Activated CD8-positive, alpha-beta memory T cell treated with anti-CD3 and anti-CD28 coated beads, Interleukin-2, amount 50 U/mL, for 48 hours (primary cell): ENCODE results near the gene PTER.

Source experiments
- DNase-seq: peaks from one replicate; pipeline ENCODE4 v3.0.0-alpha.2; 2020

The PTER gene, protein sequence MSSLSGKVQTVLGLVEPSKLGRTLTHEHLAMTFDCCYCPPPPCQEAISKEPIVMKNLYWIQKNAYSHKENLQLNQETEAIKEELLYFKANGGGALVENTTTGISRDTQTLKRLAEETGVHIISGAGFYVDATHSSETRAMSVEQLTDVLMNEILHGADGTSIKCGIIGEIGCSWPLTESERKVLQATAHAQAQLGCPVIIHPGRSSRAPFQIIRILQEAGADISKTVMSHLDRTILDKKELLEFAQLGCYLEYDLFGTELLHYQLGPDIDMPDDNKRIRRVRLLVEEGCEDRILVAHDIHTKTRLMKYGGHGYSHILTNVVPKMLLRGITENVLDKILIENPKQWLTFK

DNA sequence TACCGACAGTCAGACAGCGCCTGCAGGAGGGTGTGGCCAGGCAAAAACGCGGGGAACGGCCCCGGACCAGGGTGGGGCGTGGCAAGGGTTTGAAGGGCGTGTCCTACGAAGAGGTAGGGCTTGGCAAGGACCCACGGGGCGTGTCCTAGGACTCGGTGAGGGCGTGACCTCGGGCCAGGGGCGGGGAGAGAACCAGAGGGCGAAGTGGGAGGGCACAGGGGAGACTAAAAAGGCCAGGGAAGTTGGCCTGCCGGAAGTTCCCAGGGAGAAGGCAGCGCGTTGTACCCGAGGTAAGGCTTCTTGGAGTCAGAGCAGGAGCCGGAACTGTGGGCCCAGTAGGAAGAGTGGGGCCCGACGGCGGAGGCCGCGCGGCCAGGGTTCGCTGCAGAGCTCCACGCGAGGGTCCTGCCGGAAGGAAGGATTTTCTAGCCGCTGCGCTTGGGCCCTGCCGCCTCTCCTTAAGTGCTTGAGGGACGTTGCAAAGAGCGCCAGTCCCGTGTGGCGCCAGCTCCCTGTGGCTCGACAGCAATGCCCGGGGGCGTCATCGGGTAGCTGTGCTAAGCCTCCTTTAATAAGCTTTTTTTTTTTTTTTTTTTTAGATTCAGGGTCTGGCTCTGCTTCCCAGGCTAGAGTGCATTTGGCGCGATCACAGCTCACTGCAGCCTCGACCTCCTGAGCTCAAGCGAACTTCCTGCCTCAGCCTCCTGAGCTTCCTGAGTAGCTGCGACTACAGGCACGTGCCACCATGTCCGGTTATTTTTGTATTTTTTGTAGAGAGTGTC is at the start of gene PTER:
PTER (plus strand) TSS at position 253 of the 782 bp plus-strand sequence. CDS start 47,375 bp downstream, outside the sequence.
- DNase-seq = peak; percentile 98

- DNase-seq = no peak
Observed at GRCh38 chr10:16392531-16393069, 44.2 kb upstream of the PTER start.

- DNase-seq = no peak
Observed at GRCh38 chr10:16393271-16393858, 43.4 kb upstream of the PTER start.

- no peak for DNase-seq
Observed at GRCh38 chr10:16401416-16401815, 35.4 kb upstream of the PTER start.

- no peak for DNase-seq
Observed at GRCh38 chr10:16408379-16408778, 28.4 kb upstream of the PTER start.

- no peak for DNase-seq
Observed at GRCh38 chr10:16417341-16417740, 19.5 kb upstream of the PTER start.

GRCh38 chr10:16423599-16423998 is 13.2 kb upstream of the PTER start:
- no peak for DNase-seq

- no peak for DNase-seq
Observed at GRCh38 chr10:16425449-16425848, 11.4 kb upstream of the PTER start.

GRCh38 chr10:16429539-16429938 is 7.3 kb upstream of the PTER start:
- DNase-seq = no peak

DNA sequence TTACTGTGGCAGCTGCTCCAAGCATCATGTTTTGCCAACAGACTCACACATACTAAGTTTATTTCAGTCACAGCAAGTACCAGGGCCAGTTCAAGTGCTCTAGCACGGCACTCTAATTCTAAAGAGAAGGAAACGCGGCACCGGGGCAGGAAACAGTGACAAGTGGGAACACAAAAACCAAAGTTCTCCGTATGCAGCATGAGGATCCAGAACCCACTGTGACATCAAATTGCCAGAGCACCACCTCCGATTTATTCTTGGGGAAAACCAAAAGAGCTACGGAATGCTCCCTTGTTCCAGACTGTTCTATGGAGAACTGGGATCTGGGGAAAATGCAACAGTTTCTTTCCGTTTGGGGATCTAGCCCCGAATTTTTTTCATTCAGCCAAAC is 448 bp upstream of the PTER start:
- peak; percentile 56 for DNase-seq

DNA sequence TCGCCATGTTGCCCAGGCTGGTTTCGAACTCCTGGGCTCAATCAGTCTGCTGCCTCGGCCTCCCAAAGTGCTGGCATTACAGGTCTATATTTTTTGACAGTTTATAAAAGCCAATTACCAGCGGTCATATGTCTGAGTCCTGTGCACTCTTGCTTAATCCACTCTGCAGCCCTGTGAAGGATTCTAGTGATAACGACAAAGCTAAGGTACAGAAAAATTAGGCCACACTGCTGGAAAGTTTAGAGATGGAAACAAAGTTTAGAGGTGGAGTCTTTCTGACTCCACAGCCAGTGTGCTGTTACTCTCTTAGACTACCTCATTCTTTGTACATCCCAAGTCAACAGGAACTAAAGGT is 707 bp downstream of the PTER start:
- DNase-seq = no peak

GRCh38 chr10:16439295-16439694 is 2.5 kb downstream of the PTER start:
- DNase-seq = no peak

DNA sequence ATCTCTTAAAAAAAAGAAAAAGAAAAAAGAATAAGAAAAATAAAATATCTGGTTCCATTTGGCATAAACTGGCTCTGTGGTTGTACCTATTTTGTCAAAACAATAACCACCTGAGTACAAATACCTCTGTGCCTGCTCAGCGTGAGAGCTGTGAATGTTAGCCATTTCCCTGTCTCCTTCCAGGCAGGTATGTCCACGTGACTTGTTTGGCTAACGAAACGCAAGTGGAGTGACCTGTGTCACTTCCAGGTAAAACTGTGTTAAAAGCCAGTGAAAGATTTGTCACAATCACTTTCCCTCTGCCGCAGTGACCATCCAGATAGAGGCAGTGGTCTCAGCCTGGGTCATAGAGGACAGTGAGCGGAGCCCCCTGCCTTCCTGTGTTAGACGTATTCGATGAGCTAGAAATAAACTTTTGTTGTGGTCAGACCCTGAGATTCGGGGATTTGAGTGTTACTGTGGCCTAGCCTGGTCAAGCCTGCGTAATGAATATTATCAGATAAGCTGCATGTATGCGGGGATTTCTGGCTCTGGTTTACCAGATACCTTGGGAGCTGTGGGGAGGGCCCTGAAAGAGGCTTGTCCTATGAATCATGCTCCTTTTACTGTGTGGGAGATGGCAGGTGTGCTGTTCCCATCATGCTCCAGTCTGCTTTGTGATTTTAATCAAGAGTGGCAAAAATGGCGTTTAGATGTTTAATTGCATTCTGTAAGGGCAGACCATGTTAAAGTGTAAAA is 3.8 kb downstream of the PTER start:
- no peak for DNase-seq

- DNase-seq = no peak
Observed at GRCh38 chr10:16441173-16441840, 4.5 kb downstream of the PTER start.

DNA sequence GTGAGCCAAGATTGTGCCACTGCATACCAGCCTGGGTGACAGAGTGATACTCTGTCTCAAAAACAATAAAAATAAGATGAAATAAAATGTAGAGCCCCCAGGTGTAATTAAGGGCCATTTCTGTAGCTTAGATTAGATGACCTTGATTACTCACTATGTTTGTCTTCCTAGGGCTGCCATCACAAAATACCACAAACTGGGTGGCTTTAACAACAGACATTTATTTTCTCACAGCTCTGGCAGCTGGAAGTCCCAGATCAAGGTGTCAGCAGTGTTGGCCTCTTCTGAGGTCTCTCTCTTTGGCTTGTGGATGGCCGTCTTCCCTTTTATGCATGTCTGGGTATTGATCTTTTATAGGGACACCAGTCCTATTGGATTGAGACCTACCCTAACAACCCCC is 6.1 kb downstream of the PTER start:
- DNase-seq = no peak

DNA sequence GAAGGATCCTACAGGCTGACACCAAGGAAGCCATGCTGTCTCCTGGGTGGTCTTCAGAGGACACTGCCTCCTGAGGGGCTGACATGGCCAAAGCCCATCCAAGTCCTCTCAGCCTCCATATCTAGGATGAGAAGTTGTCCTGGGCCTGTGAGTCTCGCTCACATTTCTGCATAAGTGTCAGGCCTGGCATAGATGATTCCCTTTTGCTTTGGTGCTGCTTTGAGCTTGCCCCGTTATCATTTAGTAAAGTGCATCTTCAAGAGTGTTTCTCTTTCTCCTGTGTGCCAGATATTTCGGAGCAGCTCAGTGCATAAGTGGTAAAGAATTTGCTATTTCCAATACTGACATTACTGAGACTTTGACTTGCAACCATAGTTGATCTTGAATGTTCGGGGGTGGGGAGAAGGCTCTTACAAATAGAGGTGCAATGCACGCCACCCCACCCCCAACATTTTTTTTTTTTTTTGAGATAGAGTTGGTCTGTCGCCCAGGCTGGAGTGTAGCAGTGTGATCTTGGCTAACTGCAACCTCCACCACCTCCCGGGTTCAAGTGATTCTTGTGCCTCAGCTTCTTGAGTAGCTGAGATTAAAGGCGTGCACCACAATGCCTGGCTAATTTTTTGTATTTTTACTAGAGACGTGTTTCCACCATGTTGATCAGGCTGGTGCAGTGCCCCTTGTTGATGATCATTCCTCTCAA is 9.1 kb downstream of the PTER start:
- no peak for DNase-seq

DNA sequence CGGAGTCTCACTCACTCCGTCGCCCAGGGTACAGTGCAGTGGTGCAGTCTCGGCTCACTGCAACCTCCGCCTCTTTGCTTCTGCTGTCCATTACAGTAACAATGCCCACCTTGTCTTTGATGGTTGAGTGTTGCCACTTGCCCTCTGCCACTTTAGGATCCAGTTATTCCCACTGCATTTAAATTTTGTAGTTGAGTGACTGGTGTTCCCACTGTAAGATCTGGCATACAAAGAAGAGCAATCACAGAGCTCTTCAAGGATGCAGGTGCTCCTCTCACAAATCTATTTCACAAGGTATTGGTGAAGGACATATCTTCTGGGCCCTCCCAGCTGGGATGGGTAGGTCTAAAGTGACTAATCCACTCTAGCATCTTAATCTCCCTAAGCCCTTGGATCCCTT is 12.6 kb downstream of the PTER start:
- no peak for DNase-seq

DNA sequence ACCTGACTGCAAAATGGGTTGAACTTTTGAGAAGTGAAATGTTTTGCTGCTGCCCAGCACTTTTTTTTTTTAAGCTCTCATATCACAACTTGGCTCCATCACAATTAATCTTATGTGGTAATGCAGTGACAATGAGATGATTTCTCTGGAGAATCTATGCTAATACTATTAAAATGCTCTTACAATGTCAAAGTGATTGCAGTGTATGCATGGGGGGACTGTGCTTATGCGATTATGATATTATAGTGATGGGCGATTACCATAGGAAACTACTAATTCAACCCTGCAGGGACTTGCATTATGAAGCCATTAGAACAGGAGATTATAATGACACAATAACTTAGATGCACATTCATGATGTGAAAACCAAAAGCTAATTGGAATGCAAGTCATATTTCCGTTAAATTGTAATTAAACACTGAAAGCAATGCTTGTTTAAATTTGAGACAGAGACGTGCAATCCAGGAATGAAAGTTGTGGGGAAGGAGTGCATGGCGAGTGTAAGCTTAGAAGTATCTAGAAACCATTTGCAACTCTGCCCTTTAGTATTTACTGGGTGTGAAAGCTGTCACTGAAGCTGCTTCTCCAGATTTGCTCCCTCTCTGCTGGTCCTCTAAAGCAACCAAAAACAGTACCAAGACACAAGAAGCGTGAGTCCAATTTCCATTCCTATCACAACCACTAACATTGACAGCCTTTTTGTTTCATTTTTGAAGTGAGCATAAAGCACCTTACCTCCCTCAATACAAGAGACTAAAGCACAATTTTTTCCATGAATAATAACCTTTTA is 21.6 kb downstream of the PTER start:
- DNase-seq = no peak

DNA sequence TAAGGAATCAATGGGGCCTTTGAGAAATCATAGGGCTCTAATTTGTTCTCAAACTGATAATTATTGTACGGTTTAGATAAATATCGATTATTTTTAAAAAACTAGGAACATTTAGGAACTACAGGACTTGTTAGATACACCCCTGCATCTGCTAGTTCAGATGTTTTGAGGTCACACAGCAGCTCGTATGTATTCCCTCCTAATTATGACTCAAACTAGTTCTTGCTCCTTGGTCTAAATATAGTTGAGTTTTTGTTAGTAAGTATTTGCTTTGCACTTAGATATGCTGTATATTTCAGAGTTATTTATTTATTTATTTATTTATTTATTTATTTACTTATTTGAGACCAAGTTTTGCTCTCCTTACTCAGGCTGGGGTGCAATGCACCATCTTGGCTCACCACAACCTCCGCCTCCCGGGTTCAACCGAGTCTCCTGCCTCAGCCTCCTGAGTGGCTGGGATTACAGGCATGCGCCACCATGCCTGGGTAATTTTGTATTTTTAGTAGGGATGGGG is 22.7 kb downstream of the PTER start:
- no peak for DNase-seq

- DNase-seq = no peak
Observed at GRCh38 chr10:16466001-16466400, 29.2 kb downstream of the PTER start.

DNA sequence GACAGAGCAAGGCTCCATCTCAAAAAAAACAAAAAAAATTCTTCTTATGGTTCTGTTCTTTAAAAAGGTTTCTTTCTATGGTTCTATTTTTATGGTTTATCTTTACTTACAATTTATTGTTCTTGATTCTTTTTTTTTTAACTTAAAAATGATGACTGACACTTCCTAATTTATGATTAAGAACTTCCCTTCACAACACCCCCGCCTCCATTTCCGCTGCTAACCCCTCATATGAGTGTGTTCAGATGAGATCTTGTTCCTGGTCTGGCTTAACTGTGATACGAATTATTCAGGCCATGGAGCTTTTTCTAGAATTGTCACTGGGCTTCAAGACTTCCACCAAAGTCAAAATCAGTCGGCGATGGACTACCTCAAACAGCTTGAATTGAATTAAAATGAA is 33.9 kb downstream of the PTER start:
- DNase-seq = no peak
